Measurements from ENCODE around the gene NEK10. TPM values are rescaled to one million over a fixed set of nuclear protein-coding genes. Genes with fewer than 3 reads are reported as not detected.

NEK10 gene
- total RNA-seq, 1 donor from 2014 or later = 9.4 TPM

DNA sequence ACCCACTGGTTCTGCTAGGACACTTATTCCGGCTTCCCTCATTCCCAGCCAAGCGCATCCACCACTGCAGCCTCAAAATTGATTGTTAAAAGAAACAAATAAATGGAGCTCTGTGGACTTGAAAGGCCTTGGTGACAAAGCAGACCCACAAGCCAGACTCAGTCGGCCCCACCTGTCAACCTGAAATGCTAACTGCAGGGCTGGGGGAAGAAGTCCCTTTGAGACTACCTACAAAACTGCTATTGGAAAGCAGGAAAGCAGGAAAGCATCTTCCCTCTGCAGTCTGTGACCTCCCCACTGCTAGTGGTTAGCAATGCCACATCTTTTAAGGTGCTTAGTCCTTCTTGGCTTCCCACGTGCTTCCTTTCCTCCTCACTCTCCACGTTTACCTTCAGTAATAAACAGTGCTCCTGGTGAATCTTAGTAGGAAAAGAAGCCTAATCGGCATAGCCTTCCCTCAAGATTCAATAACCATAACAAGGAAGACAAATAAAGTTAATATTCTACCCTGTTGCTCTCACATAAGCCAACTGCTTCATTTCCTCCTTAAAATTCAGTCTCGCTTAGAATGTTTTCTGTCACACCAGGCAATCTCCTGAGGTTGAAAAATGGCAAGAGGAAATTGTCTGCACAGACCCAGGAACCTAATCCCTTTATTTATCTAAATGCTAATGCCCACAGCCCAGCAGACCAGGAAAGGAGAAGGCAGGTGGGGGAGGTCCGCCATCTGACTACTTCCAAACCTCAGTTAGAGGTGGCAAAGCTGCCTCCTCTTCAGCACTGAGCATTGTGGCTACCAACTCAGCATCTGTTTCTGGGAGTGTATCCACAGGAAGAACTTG is 296.2 kb downstream of the NEK10 start:
- intact Hi-C loops (cut with DNase I) = no loop called here
- no peaks in the 10 kb centered on the region for H3K27me3 ChIP-seq (ENCODE audit: low read depth)
- H3K36me3 ChIP-seq = no peaks in the 10 kb centered on the region
- DNase-seq (no peak), ATAC-seq (no peak)
- no peaks in the 10 kb centered on the region for H3K4me1 ChIP-seq
- no peak overlapping the region for H3K4me3 ChIP-seq
- no peaks in the 10 kb centered on the region for H3K9me3 ChIP-seq
- H3K27ac ChIP-seq = no peak overlapping the region
- TF ChIP-seq, protein P1, sequence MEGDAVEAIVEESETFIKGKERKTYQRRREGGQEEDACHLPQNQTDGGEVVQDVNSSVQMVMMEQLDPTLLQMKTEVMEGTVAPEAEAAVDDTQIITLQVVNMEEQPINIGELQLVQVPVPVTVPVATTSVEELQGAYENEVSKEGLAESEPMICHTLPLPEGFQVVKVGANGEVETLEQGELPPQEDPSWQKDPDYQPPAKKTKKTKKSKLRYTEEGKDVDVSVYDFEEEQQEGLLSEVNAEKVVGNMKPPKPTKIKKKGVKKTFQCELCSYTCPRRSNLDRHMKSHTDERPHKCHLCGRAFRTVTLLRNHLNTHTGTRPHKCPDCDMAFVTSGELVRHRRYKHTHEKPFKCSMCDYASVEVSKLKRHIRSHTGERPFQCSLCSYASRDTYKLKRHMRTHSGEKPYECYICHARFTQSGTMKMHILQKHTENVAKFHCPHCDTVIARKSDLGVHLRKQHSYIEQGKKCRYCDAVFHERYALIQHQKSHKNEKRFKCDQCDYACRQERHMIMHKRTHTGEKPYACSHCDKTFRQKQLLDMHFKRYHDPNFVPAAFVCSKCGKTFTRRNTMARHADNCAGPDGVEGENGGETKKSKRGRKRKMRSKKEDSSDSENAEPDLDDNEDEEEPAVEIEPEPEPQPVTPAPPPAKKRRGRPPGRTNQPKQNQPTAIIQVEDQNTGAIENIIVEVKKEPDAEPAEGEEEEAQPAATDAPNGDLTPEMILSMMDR (IDR thresholded peaks at IDR 0.05) = no peak

DNA sequence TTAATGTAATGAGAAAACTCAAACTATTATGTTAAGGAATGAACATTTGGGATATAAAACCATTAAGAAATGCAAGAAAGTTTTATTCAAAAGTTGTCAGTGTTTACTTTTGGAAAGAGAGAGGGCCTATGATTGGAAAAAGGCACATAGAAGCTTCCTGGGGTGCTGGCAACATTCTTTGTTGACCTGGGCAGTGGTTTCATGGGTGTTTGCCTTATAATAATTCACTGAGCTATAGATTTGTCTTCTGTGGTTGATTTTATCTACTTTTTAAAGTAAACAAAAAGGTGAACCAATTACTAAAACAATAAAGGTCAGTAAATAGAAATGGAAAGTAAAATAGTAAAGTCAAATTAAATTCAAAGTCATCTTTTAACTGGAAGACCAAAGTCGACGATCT is 308.8 kb downstream of the NEK10 start:
- ATAC-seq = no peak

More for the DNA sequence above, 308.8 kb downstream of the NEK10 start:
- no peak overlapping the region for H3K4me3 ChIP-seq
- no peak for DNase-seq
- no peaks in the 10 kb centered on the region for H3K27me3 ChIP-seq (ENCODE audit: low read depth)
- H3K9me3 ChIP-seq = no peaks in the 10 kb centered on the region
- no peak overlapping the region for H3K27ac ChIP-seq
- H3K36me3 ChIP-seq = no peaks in the 10 kb centered on the region
- no peaks in the 10 kb centered on the region for H3K4me1 ChIP-seq
- TF ChIP-seq, protein P1 (IDR thresholded peaks at IDR 0.05) = no peak
- intact Hi-C loops (cut with DNase I) = no loop called here

Other genes with a start within 250 kb of the NEK10 start
- gene SLC4A7, start 115.0 kb upstream of the NEK10 start, total RNA-seq = 17.2 TPM

All from lower lobe of right lung (tissue), 2 donors.